ENCODE data around the gene TCF4. TPM values are rescaled to one million over a fixed set of nuclear protein-coding genes. Genes with fewer than 3 reads are reported as not detected.

The TCF4 gene
- total and polyA plus RNA-seq, 2 of the 13 experiments (the other 11 are each of a cell fraction or from before 2014, with no cell fraction given), result not detected

DNA sequence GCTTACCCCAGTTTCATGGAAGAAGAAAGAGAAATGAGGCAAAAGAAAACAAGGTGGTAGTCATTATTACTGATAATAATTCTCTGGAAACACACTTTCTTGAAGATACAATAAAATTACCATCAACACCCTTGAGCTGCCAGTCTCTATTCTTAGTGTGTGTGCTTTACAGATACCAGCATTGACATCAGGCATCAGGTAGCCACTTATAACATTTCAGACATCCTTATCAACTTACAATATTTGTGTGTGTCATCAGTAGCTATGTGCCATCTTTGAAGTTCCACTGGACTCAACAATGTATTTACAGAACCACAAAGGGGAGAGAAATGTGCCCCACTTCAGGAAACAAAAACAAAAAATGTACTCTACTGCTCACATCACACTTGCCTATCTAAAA is 62.1 kb downstream of the TCF4 start:
- no peak overlapping the region for H3K4me3 ChIP-seq (replicated peaks in 1 of 3; ENCODE audit: insufficient read depth in 1 of 3, low read depth in 2 of 3, low read length in 3 of 3)
- H3K9me3 ChIP-seq (ENCODE audit: low read length), result no peaks in the 10 kb centered on the region
- no peak overlapping the region for H2AFZ ChIP-seq (ENCODE audit: low read length)
- H3K4me2 ChIP-seq (ENCODE audit: low read depth, low read length), result no peak overlapping the region
- no peak overlapping the region for H3K27ac ChIP-seq (ENCODE audit: extremely low read length, insufficient read depth, low read length)
- H3K4me1 ChIP-seq (ENCODE audit: insufficient read depth, low read length), result no peaks in the 10 kb centered on the region
- no peaks in the 10 kb centered on the region for H4K20me1 ChIP-seq (ENCODE audit: insufficient read depth, low read length)
- ChIA-PET POLR2A (no interaction called here), CTCF (ENCODE audit: low intra/inter-chr PET ratio, low total read pairs) (no interaction called here)
- intact Hi-C loops (cut with micrococcal nuclease; ENCODE audit: unreplicated experiment), result no loop called here
- BruUV-seq (replicated peaks), result no TSS peak
- ATAC-seq (no peak), DNase-seq (ENCODE audit: low spot score) (no peak), FAIRE-seq (no peak)
- no peaks in the 10 kb centered on the region for H3K36me3 ChIP-seq (replicated peaks in 1 of 2; ENCODE audit: control insufficient read depth in 1 of 2, insufficient read depth in 2 of 2, low read length in 2 of 2)
- in situ Hi-C loops (cut with HindIII; ENCODE audit: extremely low pct_ligation_motif_present, low pct_unique_long_range_greater_than_20kb), result no loop called here
- H3K9ac ChIP-seq (ENCODE audit: insufficient read depth, low read depth, low read length), result no peak overlapping the region
- no peaks in the 10 kb centered on the region for H3K27me3 ChIP-seq (ENCODE audit: control insufficient read depth in 1 of 2, insufficient read depth in 2 of 2, low read length in 2 of 2)
- H3K79me2 ChIP-seq (ENCODE audit: insufficient read depth, low read length), result no peaks in the 10 kb centered on the region
- TF ChIP-seq ZFP62 (CRISPR knock-in tag; IDR thresholded peaks at IDR 0.05) (no peak), ZKSCAN1 (IDR thresholded peaks at IDR 0.05; ENCODE audit: low read length) (no peak), GATAD1 (CRISPR knock-in tag; IDR thresholded peaks at IDR 0.05) (no peak), HOXA3 (CRISPR knock-in tag; IDR thresholded peaks at IDR 0.05) (no peak), ZNF318 (CRISPR knock-in tag; IDR thresholded peaks at IDR 0.05) (no peak), ZEB1 (IDR thresholded peaks at IDR 0.05; ENCODE audit: insufficient replicate concordance, low read depth) (no peak), NR2F6 (IDR thresholded peaks at IDR 0.05) (no peak), NR2F6 (CRISPR knock-in tag; IDR thresholded peaks at IDR 0.05) (no peak), ZNF20 (CRISPR knock-in tag; IDR thresholded peaks at IDR 0.05) (no peak), STAT6 (CRISPR knock-in tag; IDR thresholded peaks at IDR 0.05; ENCODE audit: borderline replicate concordance) (no peak), MYC (CRISPR knock-in tag; IDR thresholded peaks at IDR 0.05; ENCODE audit: borderline replicate concordance) (no peak), SNAPC5 (CRISPR knock-in tag; IDR thresholded peaks at IDR 0.05; ENCODE audit: borderline replicate concordance) (no peak), KAT2B (IDR thresholded peaks at IDR 0.05; ENCODE audit: borderline replicate concordance, low read depth, low read length) (no peak)
- TF ChIP-seq, protein P1, sequence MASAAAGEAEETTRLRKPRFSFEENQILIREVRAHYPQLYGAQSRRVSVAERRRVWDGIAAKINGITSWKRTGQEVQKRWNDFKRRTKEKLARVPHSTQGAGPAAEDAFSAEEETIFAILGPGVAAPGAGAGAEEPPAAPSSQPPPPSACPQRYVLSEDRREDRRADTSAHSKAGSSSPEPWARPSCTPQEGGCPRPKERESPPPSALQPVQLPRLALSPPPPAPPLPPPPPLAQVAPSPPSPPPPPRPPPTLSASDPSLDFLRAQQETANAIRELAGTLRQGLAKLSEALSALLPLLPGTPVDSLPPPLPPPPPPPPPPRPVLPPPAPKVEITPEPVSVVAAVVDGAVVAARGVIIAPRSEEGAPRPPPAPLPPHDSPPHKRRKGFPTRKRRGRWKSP (CRISPR knock-in tag; IDR thresholded peaks at IDR 0.05), result no peak

Measured in HepG2 (cell line).